ENCODE measurements around the gene CCDC30. TPM values are rescaled to one million over a fixed set of nuclear protein-coding genes. Genes with fewer than 3 reads are reported as not detected.
"Not testable (repeated sequence)": the region's sequence is repeated elsewhere in the genome, so short reads cannot be mapped to it uniquely, and the experiment has no call there.

CCDC30 gene
- total RNA-seq, 4 donors from 2014 or later: 1.1 to 2.7 (median 2.5) TPM

- not testable (repeated sequence) for ATAC-seq
These were observed 48.6 kb downstream of the CCDC30 start for GRCh38 chr1:42511581-42512155.

GRCh38 chr1:42518908-42519307 is 55.8 kb downstream of the CCDC30 start:
- Histone ChIP-seq H3K4me3 (no peak overlapping the region), H3K27me3 (no peaks in the 10 kb centered on the region), H3K4me1 (no peaks in the 10 kb centered on the region), H3K27ac (no peak overlapping the region), H3K36me3 (peaks cover 0 to 6% of the 10 kb centered on the region in 2 donors), H3K9me3 (peaks cover 0 to 33% (median 0%) of the 10 kb centered on the region in 3 donors)
- no peak for ATAC-seq
- no peak for TF ChIP-seq POLR2A (IDR thresholded peaks at IDR 0.05)
- no peak for TF ChIP-seq CTCF (IDR thresholded peaks at IDR 0.05)
- TF ChIP-seq EP300 (IDR thresholded peaks at IDR 0.05): no peak
- no peak for TF ChIP-seq POLR2AphosphoS5 (IDR thresholded peaks at IDR 0.05)
- 67 to 85% methylated on average over 1 of the region's 1 CpG for WGBS, 2 donors (ENCODE audit: low coverage in 1 of 2)

More at GRCh38 chr1:42511581-42512155, 48.6 kb downstream of the CCDC30 start:
- not testable (repeated sequence) for H3K27ac ChIP-seq, H3K4me3 ChIP-seq, H3K4me1 ChIP-seq, H3K27me3 ChIP-seq
- TF ChIP-seq CTCF (IDR thresholded peaks at IDR 0.05): peak in 1 of 4 experiments; percentile 37
- Histone ChIP-seq H3K36me3 (peaks cover 0 to 35% of the 10 kb centered on the region in 2 donors), H3K9me3 (peaks cover 0 to 55% (median 0%) of the 10 kb centered on the region in 3 donors)
- 68 to 74% methylated on average over 6 of the region's 6 CpGs for WGBS, 2 donors (ENCODE audit: low coverage in 1 of 2)

- H3K9me3 ChIP-seq: peaks cover 0 to 21% (median 0%) of the 10 kb centered on the region in 3 donors
- H3K4me1 ChIP-seq: no peaks in the 10 kb centered on the region
- H3K36me3 ChIP-seq: no peaks in the 10 kb centered on the region
- no peak for TF ChIP-seq POLR2A (IDR thresholded peaks at IDR 0.05)
- no peak for TF ChIP-seq POLR2AphosphoS5 (IDR thresholded peaks at IDR 0.05)
- TF ChIP-seq CTCF (IDR thresholded peaks at IDR 0.05): no peak
- TF ChIP-seq EP300 (IDR thresholded peaks at IDR 0.05): no peak
- no peak overlapping the region for H3K27ac ChIP-seq
- WGBS, 2 donors (ENCODE audit: low coverage in 1 of 2): 95 to 100% methylated on average over 2 to 3 of the region's 3 CpGs
- H3K27me3 ChIP-seq: no peaks in the 10 kb centered on the region
- ATAC-seq: no peak
- H3K4me3 ChIP-seq: no peak overlapping the region
These were observed 60.1 kb downstream of the CCDC30 start for GRCh38 chr1:42523171-42523570.

- H3K36me3 ChIP-seq: no peaks in the 10 kb centered on the region
- no peaks in the 10 kb centered on the region for H3K4me1 ChIP-seq
- no peak overlapping the region for H3K27ac ChIP-seq
- no peak for TF ChIP-seq POLR2AphosphoS5 (IDR thresholded peaks at IDR 0.05)
- no peak for TF ChIP-seq EP300 (IDR thresholded peaks at IDR 0.05)
- TF ChIP-seq POLR2A (IDR thresholded peaks at IDR 0.05): no peak
- TF ChIP-seq CTCF (IDR thresholded peaks at IDR 0.05): no peak
- H3K4me3 ChIP-seq: no peak overlapping the region
- no peak for ATAC-seq
- 78 to 83% methylated on average over 2 to 3 of the region's 3 CpGs for WGBS, 2 donors (ENCODE audit: low coverage in 1 of 2)
- H3K27me3 ChIP-seq: no peaks in the 10 kb centered on the region
- H3K9me3 ChIP-seq: peaks cover 0 to 9% (median 0%) of the 10 kb centered on the region in 3 donors
These were observed 61.2 kb downstream of the CCDC30 start for GRCh38 chr1:42524330-42524729.

GRCh38 chr1:42529724-42530181 is 66.7 kb downstream of the CCDC30 start:
- H3K4me1 ChIP-seq: no peaks in the 10 kb centered on the region
- H3K27me3 ChIP-seq: no peaks in the 10 kb centered on the region
- WGBS, 2 donors (ENCODE audit: low coverage in 1 of 2): 56 to 85% methylated on average over 2 to 3 of the region's 3 CpGs
- H3K36me3 ChIP-seq: no peaks in the 10 kb centered on the region
- ATAC-seq: no peak
- no peak overlapping the region for H3K4me3 ChIP-seq
- H3K9me3 ChIP-seq: no peaks in the 10 kb centered on the region
- TF ChIP-seq POLR2A (IDR thresholded peaks at IDR 0.05) (no peak), EP300 (IDR thresholded peaks at IDR 0.05) (no peak)
- H3K27ac ChIP-seq: no peak overlapping the region
